ENCODE data around the gene CAD.

Gene CAD

GRCh38 chr2:27199241-27199640, 17.9 kb upstream of the CAD start:
- no peak for DNase-seq

GRCh38 chr2:27201675-27202074, 15.5 kb upstream of the CAD start:
- no peak for DNase-seq

DNA sequence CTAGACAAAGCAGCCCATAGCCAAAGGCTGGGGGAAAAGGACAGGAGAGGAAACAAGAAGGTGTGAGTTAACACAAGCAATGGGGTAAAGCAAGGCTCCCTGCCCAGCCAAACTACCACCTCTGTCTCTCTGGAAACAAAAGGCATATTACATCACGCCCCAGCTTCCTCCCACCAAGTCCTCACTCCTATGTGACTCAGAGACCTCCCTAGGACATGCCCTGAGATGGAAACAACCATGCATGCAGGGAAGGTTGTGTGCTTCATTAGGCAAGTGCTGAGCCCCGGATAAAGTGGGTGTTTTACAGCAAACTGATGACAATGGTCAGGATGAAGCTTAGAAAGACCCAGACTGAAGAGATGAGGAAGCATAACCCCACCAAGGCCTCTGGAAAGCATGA, 14.3 kb upstream of the CAD start:
- DNase-seq: no peak

DNA sequence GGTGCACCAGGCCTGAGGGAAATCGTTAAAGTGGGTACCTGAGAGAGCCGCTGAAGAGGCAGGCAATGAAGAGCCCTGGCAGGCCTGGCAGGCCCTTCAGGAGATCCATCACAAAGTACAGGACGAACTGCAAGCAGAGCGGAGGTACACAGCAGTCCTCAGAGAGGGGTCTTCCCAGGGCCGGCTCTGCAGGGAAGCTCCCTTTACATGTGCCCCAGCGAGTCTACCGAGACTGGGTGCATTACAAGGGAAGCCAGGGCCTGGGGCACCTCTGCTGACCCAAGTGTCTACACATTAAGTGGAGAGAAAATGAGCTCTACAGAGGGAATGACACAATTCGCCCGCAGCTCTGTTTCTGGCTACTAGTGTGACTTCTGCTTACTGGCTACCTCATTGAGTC, 13.4 kb upstream of the CAD start:
- no peak for DNase-seq

- no peak for DNase-seq
Observed at GRCh38 chr2:27204566-27204965, 12.6 kb upstream of the CAD start.

- no peak for DNase-seq
Observed at GRCh38 chr2:27205206-27205605, 12.0 kb upstream of the CAD start.

DNA sequence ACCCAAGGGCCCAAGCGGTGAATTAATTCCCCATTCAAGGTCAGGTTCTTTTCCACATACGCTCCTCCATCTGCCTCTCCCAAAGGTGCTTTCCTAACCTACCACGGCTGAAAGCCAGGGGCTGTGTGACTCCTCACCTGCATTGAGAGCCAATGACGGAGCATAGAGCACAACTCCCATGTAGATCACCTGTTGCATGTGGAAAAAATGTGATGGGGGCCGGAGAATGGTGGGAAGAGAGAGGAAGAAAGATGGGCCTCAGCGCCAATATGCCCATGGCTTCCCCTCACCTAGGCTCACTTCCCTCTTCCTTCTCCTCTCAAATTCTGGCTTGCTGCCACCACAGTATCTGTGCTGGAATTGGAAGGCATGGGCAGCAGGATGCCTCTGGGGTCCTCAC, 10.8 kb upstream of the CAD start:
- no peak for DNase-seq

- DNase-seq: no peak
Observed at GRCh38 chr2:27208486-27209050, 8.6 kb upstream of the CAD start.

DNA sequence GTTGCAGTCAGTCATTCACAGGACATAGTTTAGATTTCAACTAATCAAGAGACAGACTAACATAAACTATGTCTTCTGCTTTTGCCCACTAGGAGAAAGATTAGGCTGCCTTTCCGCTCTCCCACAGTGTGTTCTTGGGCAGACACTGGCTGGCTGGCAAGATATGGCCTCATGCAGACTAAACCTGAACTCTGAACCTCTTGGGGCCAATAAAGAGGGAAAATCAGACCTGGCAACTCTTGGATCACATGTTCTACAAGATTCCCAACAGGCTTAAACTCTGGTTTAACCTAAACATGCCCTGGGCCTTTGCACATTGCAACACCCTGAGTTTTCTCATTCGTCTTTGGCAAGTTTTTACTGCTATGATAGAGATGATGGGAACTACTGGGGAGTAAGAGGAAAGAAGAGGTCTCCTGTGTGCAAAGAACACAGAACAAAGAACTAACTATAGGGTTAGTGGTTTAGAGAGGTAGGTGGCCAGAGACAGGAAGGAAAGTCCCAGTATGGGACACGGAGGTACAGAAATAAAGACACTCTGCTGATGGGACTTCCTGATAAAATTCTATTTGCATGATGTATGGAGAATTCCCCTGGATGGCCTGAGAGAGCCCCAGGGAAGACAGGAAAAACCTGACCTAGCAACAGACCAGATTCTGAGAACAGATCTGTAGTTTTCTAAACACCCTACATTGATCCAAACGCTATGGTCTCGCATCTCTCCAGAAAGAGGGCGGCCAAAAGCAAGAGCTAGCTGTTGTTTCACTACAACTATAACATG, 7.4 kb upstream of the CAD start:
- DNase-seq: no peak

DNA sequence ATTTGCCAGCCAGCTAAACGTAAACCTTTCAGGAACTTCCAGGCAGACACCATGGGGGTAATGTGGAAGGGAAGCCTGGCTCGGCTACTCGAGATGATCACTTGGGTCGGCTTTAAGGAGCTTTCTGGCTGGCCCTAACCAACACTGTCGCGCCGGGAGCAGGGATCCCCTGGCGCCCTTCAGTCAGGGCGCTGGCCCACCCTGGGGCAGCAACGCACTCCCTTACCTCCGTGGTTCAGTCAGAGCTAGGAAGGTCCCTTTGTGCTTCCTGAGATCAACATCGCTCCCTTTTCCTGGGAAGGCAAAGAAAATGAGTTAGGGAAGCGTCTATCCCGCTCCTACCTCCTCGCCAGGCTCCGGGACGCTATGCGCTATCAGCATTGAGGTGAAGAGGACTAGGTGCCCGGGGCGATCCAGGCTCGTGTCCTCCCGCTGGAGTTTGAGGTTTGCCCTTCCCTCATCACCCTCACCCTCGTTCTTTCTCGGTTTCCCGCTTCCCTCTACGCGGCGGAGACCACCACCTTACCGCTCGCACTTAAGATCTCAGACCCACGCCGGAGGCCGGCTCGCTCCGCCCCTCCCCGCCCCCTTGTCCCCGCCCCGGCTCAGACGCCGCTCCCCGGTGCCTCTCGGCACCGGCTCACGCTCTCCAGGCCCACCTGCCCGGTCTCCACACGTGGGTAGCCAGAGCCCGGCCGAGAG, 5.8 kb upstream of the CAD start:
- DNase-seq: no peak

DNA sequence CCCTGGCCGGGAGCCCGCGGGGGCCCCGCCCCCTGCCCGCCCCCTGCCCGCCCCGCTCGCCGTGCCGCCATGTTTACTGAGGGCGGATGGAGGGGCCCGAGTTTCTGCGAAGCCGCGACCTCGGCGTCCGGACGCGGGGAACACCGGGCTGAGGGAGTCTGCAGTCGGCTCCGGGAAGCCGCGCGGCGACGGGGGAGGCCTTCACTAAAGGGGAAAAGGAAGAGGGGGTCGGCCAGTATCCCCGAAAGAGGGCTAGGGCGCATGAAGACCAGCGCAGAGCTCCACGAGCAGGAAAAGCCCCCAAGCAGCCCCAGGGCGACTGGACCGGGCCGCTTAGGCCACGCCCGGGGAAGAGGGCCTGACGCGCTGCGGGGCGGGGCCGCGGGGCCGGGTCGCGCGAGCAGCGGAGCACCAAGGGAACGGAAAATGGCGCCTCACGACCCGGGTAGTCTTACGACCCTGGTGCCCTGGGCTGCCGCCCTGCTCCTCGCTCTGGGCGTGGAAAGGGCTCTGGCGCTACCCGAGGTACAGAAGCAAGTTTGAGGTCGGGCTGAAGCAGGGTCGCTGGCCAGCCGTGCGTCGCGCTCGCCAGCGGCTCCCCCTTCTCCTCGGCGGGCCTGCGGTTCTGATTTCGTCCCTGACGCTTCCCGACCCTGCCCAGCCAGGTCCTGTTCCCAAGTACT, 5.1 kb upstream of the CAD start, which contains the start of the genes ATRAID and SLC5A6:
TSS of gene ATRAID (plus strand) at position 99 of the 683 bp plus-strand sequence. CDS start at position 427, 328 bp downstream.
TSS of gene SLC5A6 (minus strand) at position 326 of the 683 bp plus-strand sequence. CDS start 4,618 bp downstream, outside the sequence.
- peak; percentile 91 for DNase-seq

- peak; percentile 48 for DNase-seq
Observed at GRCh38 chr2:27212626-27213471, 4.3 kb upstream of the CAD start.

GRCh38 chr2:27214941-27215340, 2.2 kb upstream of the CAD start:
- DNase-seq: no peak

- DNase-seq: no peak
Observed at GRCh38 chr2:27216416-27217137, 592 bp upstream of the CAD start.

- no peak for DNase-seq
Observed at GRCh38 chr2:27218614-27219013, 1.4 kb downstream of the CAD start.

- no peak for DNase-seq
Observed at GRCh38 chr2:27219091-27219490, 1.9 kb downstream of the CAD start.

GRCh38 chr2:27220091-27220490, 2.9 kb downstream of the CAD start:
- DNase-seq: no peak

DNA sequence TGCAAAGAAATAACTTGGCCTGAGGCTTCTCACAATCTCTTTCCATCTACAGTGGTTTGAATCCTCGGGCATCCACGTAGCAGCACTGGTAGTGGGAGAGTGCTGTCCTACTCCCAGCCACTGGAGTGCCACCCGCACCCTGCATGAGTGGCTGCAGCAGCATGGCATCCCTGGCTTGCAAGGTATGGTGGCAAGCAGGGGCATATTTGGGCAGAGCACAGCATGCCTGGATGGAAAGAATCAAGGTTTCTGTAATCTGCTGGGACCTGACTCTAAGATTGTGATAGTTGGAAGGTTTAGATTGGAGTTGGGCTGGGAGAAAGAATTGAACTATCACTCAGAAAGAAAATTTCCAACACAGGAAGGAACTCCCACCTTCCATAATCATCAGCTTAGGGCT, 4.0 kb downstream of the CAD start:
- DNase-seq: no peak

DNA sequence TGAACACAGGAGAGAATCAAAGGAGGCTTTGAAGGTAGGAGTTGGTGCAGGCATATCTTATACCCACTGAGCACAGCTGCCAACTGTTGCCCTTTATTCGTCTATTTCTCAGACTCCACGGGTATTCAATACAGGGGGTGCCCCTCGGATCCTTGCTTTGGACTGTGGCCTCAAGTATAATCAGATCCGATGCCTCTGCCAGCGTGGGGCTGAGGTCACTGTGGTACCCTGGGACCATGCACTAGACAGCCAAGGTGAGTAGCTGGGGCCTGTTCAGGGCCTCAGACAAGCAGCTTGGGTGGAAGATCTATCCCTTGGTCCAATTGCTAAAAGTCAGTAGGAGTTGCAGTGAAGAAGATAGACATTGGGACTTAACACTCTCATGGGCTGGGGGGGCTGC, 5.2 kb downstream of the CAD start:
- no peak for DNase-seq

- no peak for DNase-seq
Observed at GRCh38 chr2:27223416-27223815, 6.2 kb downstream of the CAD start.

DNA sequence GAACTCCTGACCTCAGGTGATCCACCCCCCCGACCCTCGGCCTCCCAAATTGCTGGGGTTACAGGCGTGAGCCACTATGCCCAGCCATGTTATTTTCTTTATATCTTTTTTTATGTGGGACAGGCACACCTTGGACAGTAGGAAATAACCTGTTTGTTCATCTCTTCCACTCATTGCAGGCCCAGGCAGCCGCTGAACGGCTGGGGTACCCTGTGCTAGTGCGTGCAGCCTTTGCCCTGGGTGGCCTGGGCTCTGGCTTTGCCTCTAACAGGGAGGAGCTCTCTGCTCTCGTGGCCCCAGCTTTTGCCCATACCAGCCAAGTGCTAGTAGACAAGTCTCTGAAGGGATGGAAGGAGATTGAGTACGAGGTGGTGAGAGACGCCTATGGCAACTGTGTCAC, 8.4 kb downstream of the CAD start:
- no peak for DNase-seq

DNA sequence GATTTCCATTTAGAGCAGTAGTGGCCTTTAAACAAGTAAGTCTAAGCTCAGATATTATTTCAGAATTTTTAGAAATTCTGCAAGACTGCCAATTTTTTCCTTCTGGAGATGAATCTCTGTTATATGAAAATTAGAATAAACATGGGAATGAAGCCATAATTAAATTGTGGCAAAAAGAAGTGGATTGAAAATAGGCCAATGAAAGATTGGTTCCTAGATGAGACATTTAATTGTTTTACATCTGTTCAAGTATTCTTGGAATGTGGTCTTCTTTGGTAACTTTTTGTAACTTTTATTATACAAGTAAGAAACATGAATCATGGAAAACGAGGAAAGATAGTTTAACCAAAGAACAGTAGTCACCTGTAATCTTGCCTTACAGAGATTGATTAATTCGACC, 10.3 kb downstream of the CAD start:
- no peak for DNase-seq
